Mucosa of rectum (tissue), 2 donors: ENCODE measurements around the gene PAWR.
"Not testable (repeated sequence)": the region's sequence is repeated elsewhere in the genome, so short reads cannot be mapped to it uniquely, and the experiment has no call there.

Source experiments
- H3K27ac ChIP-seq, 2 donors: one replicate each; pipeline ENCODE4 v1.7.0; 2013; ENCODE audit warnings: inconsistent platforms in 2 of 2, low read depth in 2 of 2, low read length in 2 of 2
- H3K27me3 ChIP-seq, 2 donors: one replicate each; pipeline ENCODE4 v1.7.0; 2013; ENCODE audit warnings: low read length in 2 of 2; ENCODE audit not compliant: control insufficient read depth in 2 of 2, insufficient read depth in 2 of 2
- H3K36me3 ChIP-seq, 2 donors: one replicate each; pipeline ENCODE4 v1.7.0; 2013; ENCODE audit warnings: low read length in 2 of 2; ENCODE audit not compliant: control insufficient read depth in 2 of 2, insufficient read depth in 2 of 2
- H3K4me1 ChIP-seq, 2 donors: one replicate each; pipeline ENCODE4 v1.7.0; 2013; ENCODE audit warnings: low read length in 2 of 2, mild to moderate bottlenecking in 1 of 2; ENCODE audit not compliant: control insufficient read depth in 2 of 2, insufficient read depth in 2 of 2
- H3K4me3 ChIP-seq, 2 donors: one replicate each; pipeline ENCODE4 v1.7.0; 2013; ENCODE audit warnings: low read length in 2 of 2
- H3K9ac ChIP-seq, 2 donors: one replicate each; pipeline ENCODE4 v1.7.0; 2013; ENCODE audit warnings: low read length in 2 of 2, low read depth in 1 of 2, mild to moderate bottlenecking in 1 of 2
- H3K9me3 ChIP-seq, 2 donors: one replicate each; pipeline ENCODE4 v1.7.0; 2013; ENCODE audit warnings: low read length in 2 of 2; ENCODE audit not compliant: control insufficient read depth in 2 of 2
- donor health status: healthy.
- donor health status: Normal muscosa, but diverticular disease.

Gene PAWR

GRCh38 chr12:79635676-79636075 lies 55.1 kb downstream of the PAWR start:
- Histone ChIP-seq H3K4me3 (no peak overlapping the region), H3K27me3 (no peaks in the 10 kb centered on the region), H3K4me1 (no peaks in the 10 kb centered on the region), H3K9me3 (no peaks in the 10 kb centered on the region), H3K27ac (no peak overlapping the region), H3K36me3 (no peaks in the 10 kb centered on the region), H3K9ac (no peak overlapping the region)

- Histone ChIP-seq H3K9ac (no peak overlapping the region), H3K9me3 (no peaks in the 10 kb centered on the region), H3K27me3 (no peaks in the 10 kb centered on the region), H3K4me1 (no peaks in the 10 kb centered on the region), H3K36me3 (no peaks in the 10 kb centered on the region), H3K27ac (no peak overlapping the region), H3K4me3 (no peak overlapping the region)
Observed at GRCh38 chr12:79634957-79635471, 55.8 kb downstream of the PAWR start.

- Histone ChIP-seq H3K4me3 (no peak overlapping the region), H3K36me3 (no peaks in the 10 kb centered on the region), H3K27ac (no peak overlapping the region), H3K9me3 (no peaks in the 10 kb centered on the region), H3K9ac (no peak overlapping the region), H3K27me3 (no peaks in the 10 kb centered on the region), H3K4me1 (no peaks in the 10 kb centered on the region)
Observed at GRCh38 chr12:79629561-79629960, 61.2 kb downstream of the PAWR start.

- H3K9ac ChIP-seq, H3K4me1 ChIP-seq, H3K27me3 ChIP-seq, H3K9me3 ChIP-seq, H3K27ac ChIP-seq, H3K4me3 ChIP-seq, H3K36me3 ChIP-seq: not testable (repeated sequence)
Observed at GRCh38 chr12:79626735-79627134, 64.0 kb downstream of the PAWR start.

- H3K4me1 ChIP-seq, result no peaks in the 10 kb centered on the region
- no peaks in the 10 kb centered on the region for H3K9me3 ChIP-seq
Observed at GRCh38 chr12:79624378-79624777, 66.4 kb downstream of the PAWR start.

GRCh38 chr12:79619872-79620562 lies 70.7 kb downstream of the PAWR start:
- no peaks in the 10 kb centered on the region for H3K4me1 ChIP-seq
- no peak overlapping the region for H3K27ac ChIP-seq
- H3K9ac ChIP-seq, result no peak overlapping the region
- H3K9me3 ChIP-seq, result no peaks in the 10 kb centered on the region
- H3K27me3 ChIP-seq, result no peaks in the 10 kb centered on the region
- no peak overlapping the region for H3K4me3 ChIP-seq
- peaks cover 5 to 11% of the 10 kb centered on the region in 2 donors for H3K36me3 ChIP-seq

More at GRCh38 chr12:79624378-79624777, 66.4 kb downstream of the PAWR start:
- Histone ChIP-seq H3K27ac (no peak overlapping the region), H3K4me3 (no peak overlapping the region), H3K9ac (no peak overlapping the region), H3K27me3 (no peaks in the 10 kb centered on the region), H3K36me3 (peaks cover 5 to 8% of the 10 kb centered on the region in 2 donors)

- Histone ChIP-seq H3K9me3 (no peaks in the 10 kb centered on the region), H3K4me3 (no peak overlapping the region), H3K9ac (no peak overlapping the region), H3K27ac (no peak overlapping the region), H3K27me3 (no peaks in the 10 kb centered on the region), H3K36me3 (peaks cover 5 to 11% of the 10 kb centered on the region in 2 donors), H3K4me1 (no peaks in the 10 kb centered on the region)
Observed at GRCh38 chr12:79618848-79619404, 71.8 kb downstream of the PAWR start.

GRCh38 chr12:79617696-79618095 lies 73.1 kb downstream of the PAWR start:
- Histone ChIP-seq H3K9me3 (no peaks in the 10 kb centered on the region), H3K9ac (no peak overlapping the region), H3K27me3 (no peaks in the 10 kb centered on the region), H3K4me1 (no peaks in the 10 kb centered on the region), H3K27ac (no peak overlapping the region), H3K4me3 (no peak overlapping the region), H3K36me3 (peaks cover 5 to 11% of the 10 kb centered on the region in 2 donors)

GRCh38 chr12:79615596-79616560 lies 74.9 kb downstream of the PAWR start:
- Histone ChIP-seq H3K9me3 (no peaks in the 10 kb centered on the region), H3K4me3 (no peak overlapping the region), H3K27ac (no peak overlapping the region), H3K27me3 (no peaks in the 10 kb centered on the region), H3K4me1 (no peaks in the 10 kb centered on the region), H3K9ac (no peak overlapping the region), H3K36me3 (peaks cover 5 to 10% of the 10 kb centered on the region in 2 donors)

GRCh38 chr12:79614730-79615129 lies 76.0 kb downstream of the PAWR start:
- H3K27ac ChIP-seq, result no peak overlapping the region
- H3K4me3 ChIP-seq, result no peak overlapping the region

More at GRCh38 chr12:79614730-79615129, 76.0 kb downstream of the PAWR start:
- Histone ChIP-seq H3K4me1 (no peaks in the 10 kb centered on the region), H3K36me3 (peaks cover 3 to 5% of the 10 kb centered on the region in 2 donors), H3K9me3 (no peaks in the 10 kb centered on the region), H3K9ac (no peak overlapping the region), H3K27me3 (no peaks in the 10 kb centered on the region)
